HepG2 (cell line): ENCODE results near the gene NMUR1. TPM values are rescaled to one million over a fixed set of nuclear protein-coding genes. Genes with fewer than 3 reads are reported as not detected.

ENCODE experiments used
- ATAC-seq: fragments of 200-7000 bp; cut with Tn5 transposase; 3 replicates; pipeline ENCODE4 v1.9.1; 2020; ENCODE audit warnings: mild to moderate bottlenecking, moderate library complexity
- BruUV-seq: library from RNA; stranded (reverse); fragments of 400-500 nt; replicated peaks from 2 replicates; lab custom pipeline; 2021; lab: Mats Ljungman, UMichigan
- CTCF ChIA-PET: fragments of 300-600 bp; formaldehyde crosslinking; extraction: SDS; loops from one replicate; lab custom pipeline; 2021; ENCODE audit warnings: low total read pairs, inconsistent platforms, low intra/inter-chr PET ratio; lab: Yijun Ruan, JAX
- POLR2A ChIA-PET: fragments of 350-600 bp; sonication (Branson Sonifier 250); formaldehyde crosslinking; loops from one replicate; lab custom pipeline; 2020; ENCODE audit warnings: antibody characterized with exemption, inconsistent platforms; lab: Yijun Ruan, JAX
- DNase-seq: peaks from one replicate; pipeline ENCODE4 v3.0.0-alpha.2; 2015; ENCODE audit warnings: low spot score
- FAIRE-seq: peaks from 3 replicates; lab custom pipeline; 2011; peaks lifted over from hg19 to GRCh38; lab: Jason Lieb, UNC
- H2AFZ ChIP-seq: one replicate; pipeline ENCODE4 v1.6.1; 2011; ENCODE audit warnings: low read length, inconsistent platforms
- H3K27ac ChIP-seq: fragments of 300-600 bp; 3 replicates; pipeline ENCODE4 v1.8.0; 2011; ENCODE audit warnings: mixed run types, mild to moderate bottlenecking, mixed read lengths, low read length, inconsistent platforms; ENCODE audit not compliant: insufficient read depth; ENCODE audit errors: extremely low read length
- H3K27me3 ChIP-seq, 2 experiments: fragments of 200-600 bp in 1 of 2; 2 replicates in 1 of 2; 3 replicates in 1 of 2; pipeline versions ENCODE4 v1.6.0 to v1.8.0; 2011; ENCODE audit warnings: low read length in 2 of 2, mild to moderate bottlenecking in 2 of 2, moderate library complexity in 2 of 2, inconsistent platforms in 1 of 2; ENCODE audit not compliant: insufficient read depth in 2 of 2, control insufficient read depth in 1 of 2
- H3K36me3 ChIP-seq, 2 experiments: fragments of 200-600 bp in 1 of 2; replicated peaks in 1 of 2; 2 replicates in 1 of 2; 3 replicates in 1 of 2; pipeline versions ENCODE4 v1.5.1 to v1.8.0; 2011; ENCODE audit warnings: low read length in 2 of 2, inconsistent platforms in 1 of 2; ENCODE audit not compliant: insufficient read depth in 2 of 2, control insufficient read depth in 1 of 2
- H3K4me1 ChIP-seq: 2 replicates; pipeline ENCODE4 v1.5.1; 2012; ENCODE audit warnings: low read length, inconsistent platforms; ENCODE audit not compliant: insufficient read depth
- H3K4me2 ChIP-seq: 2 replicates; pipeline ENCODE4 v1.6.0; 2011; ENCODE audit warnings: low read depth, low read length, inconsistent platforms
- H3K4me3 ChIP-seq, 3 experiments: fragments of 200-600 bp in 1 of 3; sonication (generic), shearing (Covaris generic) in 1 of 3; replicated peaks in 1 of 3; 2 replicates each; pipeline ENCODE4 v1.5.1; 2011 to 2016; ENCODE audit warnings: low read length in 3 of 3, inconsistent platforms in 2 of 3, low read depth in 2 of 3, mild to moderate bottlenecking in 2 of 3, control low read depth in 1 of 3, mixed read lengths in 1 of 3; ENCODE audit not compliant: insufficient read depth in 1 of 3
- H3K79me2 ChIP-seq: one replicate; pipeline ENCODE4 v1.6.1; 2011; ENCODE audit warnings: low read length, inconsistent platforms; ENCODE audit not compliant: insufficient read depth
- H3K9ac ChIP-seq: 2 replicates; pipeline ENCODE4 v1.6.0; 2011; ENCODE audit warnings: mild to moderate bottlenecking, low read depth, low read length, inconsistent platforms; ENCODE audit not compliant: insufficient read depth
- H3K9me3 ChIP-seq: 2 replicates; pipeline ENCODE4 v1.5.1; 2012; ENCODE audit warnings: mild to moderate bottlenecking, low read length
- H4K20me1 ChIP-seq: 2 replicates; pipeline ENCODE4 v1.6.0; 2011; ENCODE audit warnings: inconsistent platforms, mild to moderate bottlenecking, low read length, moderate library complexity; ENCODE audit not compliant: insufficient read depth
- ATF5 ChIP-seq: sonication (generic); formaldehyde crosslinking; IDR thresholded peaks from 2 replicates; pipeline ENCODE4 v1.4.0; 2020; ENCODE audit warnings: mild to moderate bottlenecking, low read depth, missing genetic modification reagents
- CSRNP1 ChIP-seq: sonication (generic); formaldehyde crosslinking; IDR thresholded peaks from 2 replicates; pipeline ENCODE4 v1.8.1; 2023; ENCODE audit warnings: mild to moderate bottlenecking, missing genetic modification reagents
- GPN1 ChIP-seq: sonication (generic); formaldehyde crosslinking; IDR thresholded peaks from 2 replicates; pipeline ENCODE4 v1.5.1; 2020; ENCODE audit warnings: missing genetic modification reagents, borderline replicate concordance
- HNRNPLL ChIP-seq: fragments of 200-400 bp; formaldehyde crosslinking; IDR thresholded peaks from 2 replicates; pipeline ENCODE4 v1.6.1; 2017; ENCODE audit warnings: mild to moderate bottlenecking, low read depth, low read length; ENCODE audit not compliant: poor library complexity, severe bottlenecking
- PATZ1 ChIP-seq: sonication (generic); formaldehyde crosslinking; IDR thresholded peaks from 2 replicates; pipeline ENCODE4 v1.4.0; 2020; ENCODE audit warnings: missing genetic modification reagents
- ZNF329 ChIP-seq: sonication (generic); formaldehyde crosslinking; IDR thresholded peaks from 2 replicates; pipeline ENCODE4 v1.9.0; 2021; ENCODE audit warnings: low read depth, mild to moderate bottlenecking, missing genetic modification reagents
- ZNF460 ChIP-seq: sonication (generic); formaldehyde crosslinking; IDR thresholded peaks from 2 replicates; pipeline ENCODE4 v1.5.1; 2020; ENCODE audit warnings: missing genetic modification reagents, mild to moderate bottlenecking, borderline replicate concordance
- ZNF567 ChIP-seq: sonication (generic); formaldehyde crosslinking; IDR thresholded peaks from 2 replicates; pipeline ENCODE4 v1.8.1; 2023; ENCODE audit warnings: mild to moderate bottlenecking, missing genetic modification reagents, borderline replicate concordance
- ZNF589 ChIP-seq: sonication (generic); formaldehyde crosslinking; conservative IDR thresholded peaks from 2 replicates; pipeline ENCODE4 v1.8.0; 2022; ENCODE audit warnings: mild to moderate bottlenecking, moderate library complexity, missing genetic modification reagents
- ZNF724P ChIP-seq: sonication (generic); formaldehyde crosslinking; IDR thresholded peaks from 2 replicates; pipeline ENCODE4 v1.8.0; 2022; ENCODE audit warnings: missing genetic modification reagents, borderline replicate concordance
- ZNF766 ChIP-seq: sonication (generic); formaldehyde crosslinking; IDR thresholded peaks from 2 replicates; pipeline ENCODE4 v1.5.0; 2020; ENCODE audit warnings: missing genetic modification reagents, borderline replicate concordance
- WGBS: methylation state at CpG from one replicate; pipeline ENCODE4 v1.1.6; 2017; ENCODE audit warnings: low lambda C conversion rate; 5-methylcytosine and 5-hydroxymethylcytosine counted together
- in situ Hi-C: cut with HindIII; loops from 2 replicates; pipeline ENCODE4 v1.10.0; 2017; ENCODE audit warnings: low pct_unique_long_range_greater_than_20kb; ENCODE audit not compliant: extremely low pct_ligation_motif_present
- intact Hi-C: fragments of 100-400 bp; cut with micrococcal nuclease; formaldehyde crosslinking; loops from one replicate; pipeline ENCODE4 v1.10.0; 2022; ENCODE audit not compliant: unreplicated experiment
- polyA plus RNA-seq, 8 experiments: library from polyadenylated mRNA; depleted of rRNA in 3 of 8; stranded (reverse) in 7 of 8; unstranded in 1 of 8; fragments of >200 nt; fragmentation: Illumina TruSeq in 4 of 8; extraction: Trizol in 4 of 8; gene quantifications; 2 replicates each; pipeline versions ENCODE4 v1.2.1 to v1.2.3, GENCODE V29; 2011 to 2016; ENCODE audit warnings: low read depth in 4 of 8, missing spikeins in 1 of 8, mixed read lengths in 1 of 8; ENCODE audit not compliant: insufficient read depth in 1 of 8
- total RNA-seq, 5 experiments: library from RNA; depleted of rRNA; stranded (reverse); fragments of >200 nt; fragmentation: Illumina TruSeq; extraction: Trizol; gene quantifications; 2 replicates each; pipeline ENCODE4 v1.2.3, GENCODE V29; 2016; ENCODE audit warnings: low read depth in 1 of 5

NMUR1 gene
- total and polyA plus RNA-seq, 2 of the 13 experiments (the other 11 are each of a cell fraction or from before 2014, with no cell fraction given): not detected

- Histone ChIP-seq H3K4me1 (no peaks in the 10 kb centered on the region), H3K9me3 (no peaks in the 10 kb centered on the region), H3K27me3 (peaks cover 2 to 26% of the 10 kb centered on the region in 2 experiments; a peak in 4 of 5 replicates), H2AFZ (no peak overlapping the region), H3K27ac (no peak overlapping the region), H3K79me2 (no peaks in the 10 kb centered on the region), H3K36me3 (no peaks in the 10 kb centered on the region), H3K4me2 (no peak overlapping the region), H3K4me3 (no peak overlapping the region), H3K9ac (no peak overlapping the region), H4K20me1 (no peaks in the 10 kb centered on the region)
- ATAC-seq: no peak
- intact Hi-C loops (no loop called here), in situ Hi-C loops (no loop called here)
- CTCF ChIA-PET: no interaction called here
- BruUV-seq: no TSS peak
- POLR2A ChIA-PET: no interaction called here
- WGBS: 41% methylated on average over 8 of the region's 10 CpGs
- FAIRE-seq: no peak
- TF ChIP-seq GPN1 (CRISPR knock-in tag) (no peak), ZNF329 (CRISPR knock-in tag) (peak; percentile 94)
- no peak for DNase-seq
Observed at GRCh38 chr2:231575612-231576256, 45.5 kb upstream of the NMUR1 start.

GRCh38 chr2:231573698-231574421 lies 43.6 kb upstream of the NMUR1 start:
- no peak for FAIRE-seq
- H3K4me3 ChIP-seq: no peak overlapping the region
- intact Hi-C loops: no loop called here
- no peak overlapping the region for H3K27ac ChIP-seq
- ATAC-seq: peak; percentile 58
- BruUV-seq: no TSS peak
- no peak overlapping the region for H2AFZ ChIP-seq
- no peak overlapping the region for H3K4me2 ChIP-seq
- WGBS: 40% methylated on average over 10 of the region's 15 CpGs
- peaks cover 2 to 30% of the 10 kb centered on the region in 2 experiments; a peak in 4 of 5 replicates for H3K27me3 ChIP-seq
- CTCF ChIA-PET: no interaction called here
- H3K9me3 ChIP-seq: no peaks in the 10 kb centered on the region
- no peaks in the 10 kb centered on the region for H4K20me1 ChIP-seq
- H3K79me2 ChIP-seq: no peaks in the 10 kb centered on the region
- no peaks in the 10 kb centered on the region for H3K4me1 ChIP-seq
- DNase-seq: no peak
- in situ Hi-C loops: no loop called here
- H3K36me3 ChIP-seq: no peaks in the 10 kb centered on the region
- H3K9ac ChIP-seq: no peak overlapping the region
- POLR2A ChIA-PET: no interaction called here
- TF ChIP-seq ZNF766 (CRISPR knock-in tag) (no peak), CSRNP1 (CRISPR knock-in tag) (no peak), HNRNPLL (no peak), ZNF460 (CRISPR knock-in tag) (no peak), ZNF724P (CRISPR knock-in tag) (no peak), ATF5 (CRISPR knock-in tag) (no peak), PATZ1 (CRISPR knock-in tag) (no peak), ZNF567 (CRISPR knock-in tag) (no peak), ZNF589 (CRISPR knock-in tag) (no peak)
